Measurements from ENCODE around the gene PRDM13.
"Not testable (repeated sequence)": the region's sequence is repeated elsewhere in the genome, so short reads cannot be mapped to it uniquely, and the experiment has no call there.

The PRDM13 gene

DNA sequence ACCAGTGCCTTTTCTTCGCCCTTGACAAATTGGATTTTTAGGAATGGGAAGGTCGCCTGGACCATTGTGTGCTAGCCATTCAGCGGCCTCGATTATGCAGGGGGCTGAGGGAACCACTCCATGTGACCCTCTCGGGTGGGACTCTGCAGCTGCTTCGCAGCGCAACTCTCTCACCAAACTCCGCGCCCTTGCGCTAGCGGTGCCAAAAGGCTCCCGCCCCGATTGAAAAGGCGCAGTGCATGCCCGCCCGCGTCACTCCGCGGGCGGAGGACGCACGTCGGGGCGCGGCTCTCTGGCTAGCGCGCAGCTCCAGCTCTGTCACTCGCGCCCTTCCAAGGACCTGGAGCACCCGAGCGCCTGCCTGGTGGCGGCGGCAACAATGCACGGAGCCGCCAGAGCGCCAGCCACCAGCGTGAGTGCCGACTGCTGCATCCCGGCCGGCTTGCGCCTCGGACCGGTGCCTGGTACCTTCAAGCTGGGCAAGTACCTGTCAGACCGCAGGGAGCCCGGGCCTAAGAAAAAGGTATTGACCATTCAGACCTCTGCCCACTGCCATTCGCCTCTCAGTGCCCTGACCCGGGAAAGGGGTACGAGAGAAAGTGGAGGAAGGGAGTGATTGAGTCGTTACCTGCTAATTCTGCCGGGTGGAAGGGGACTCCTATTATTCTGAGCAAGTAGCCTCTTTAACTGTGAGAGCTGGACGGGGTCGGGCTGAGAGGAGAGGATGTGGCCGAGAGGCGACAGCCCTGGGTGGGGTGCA lies at the start of gene PRDM13:
Gene PRDM13 (plus strand): TSS at position 178 of the 760 bp plus-strand sequence. CDS start 202 bp downstream, at position 380.
- DNase-seq, result no peak

DNA sequence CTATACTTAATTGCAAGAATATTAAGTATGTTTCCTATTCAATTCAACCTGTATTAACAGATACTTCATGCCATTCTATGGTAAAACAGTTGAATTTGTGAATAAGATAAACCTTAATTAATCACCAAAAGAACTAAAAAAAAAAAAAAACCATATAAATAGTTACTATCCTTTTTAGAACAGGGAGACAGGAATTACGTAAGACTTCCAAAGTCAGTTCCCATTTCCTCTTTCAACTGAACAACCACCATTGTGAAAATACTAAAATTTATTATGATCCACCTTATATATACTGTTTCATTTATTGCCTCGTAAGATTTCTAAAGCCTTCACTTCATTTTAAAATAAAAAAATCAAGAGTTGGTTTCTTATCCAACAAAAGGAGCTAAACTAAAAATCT lies 47.6 kb upstream of the PRDM13 start:
- peak; percentile 52 for DNase-seq

- no peak for DNase-seq
Measured at GRCh38 chr6:99560668-99561067, 46.0 kb upstream of the PRDM13 start.

DNA sequence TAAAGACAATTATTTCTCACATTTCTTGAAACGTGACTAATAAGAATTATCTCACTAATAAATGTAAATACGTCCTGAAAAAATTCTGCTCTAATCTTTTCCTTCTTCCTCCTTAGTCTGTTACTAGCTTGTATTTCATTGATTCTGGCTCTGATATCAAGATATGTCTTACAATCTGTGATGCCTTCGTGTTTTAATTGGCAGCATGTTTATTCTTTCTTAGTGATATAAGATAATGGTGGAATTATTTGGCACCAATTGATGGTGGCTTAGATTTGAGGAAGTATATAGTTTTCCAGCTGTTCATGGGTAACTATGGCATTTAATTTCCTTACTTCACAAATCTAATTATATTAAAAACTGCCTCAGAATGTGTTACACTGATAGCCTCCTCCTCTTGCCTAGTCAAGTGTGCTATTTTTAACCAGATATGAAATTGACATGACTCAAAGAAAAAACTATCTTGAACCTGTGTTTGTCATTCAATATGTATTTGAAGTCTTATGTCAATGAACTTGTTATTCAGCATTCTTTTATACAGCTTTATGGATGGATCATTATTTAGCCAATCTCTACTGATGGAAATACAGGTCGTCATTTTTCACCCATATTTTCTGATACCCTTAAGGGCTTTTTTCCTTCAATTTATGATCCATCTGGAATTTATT lies 43.4 kb upstream of the PRDM13 start:
- DNase-seq, result no peak

DNA sequence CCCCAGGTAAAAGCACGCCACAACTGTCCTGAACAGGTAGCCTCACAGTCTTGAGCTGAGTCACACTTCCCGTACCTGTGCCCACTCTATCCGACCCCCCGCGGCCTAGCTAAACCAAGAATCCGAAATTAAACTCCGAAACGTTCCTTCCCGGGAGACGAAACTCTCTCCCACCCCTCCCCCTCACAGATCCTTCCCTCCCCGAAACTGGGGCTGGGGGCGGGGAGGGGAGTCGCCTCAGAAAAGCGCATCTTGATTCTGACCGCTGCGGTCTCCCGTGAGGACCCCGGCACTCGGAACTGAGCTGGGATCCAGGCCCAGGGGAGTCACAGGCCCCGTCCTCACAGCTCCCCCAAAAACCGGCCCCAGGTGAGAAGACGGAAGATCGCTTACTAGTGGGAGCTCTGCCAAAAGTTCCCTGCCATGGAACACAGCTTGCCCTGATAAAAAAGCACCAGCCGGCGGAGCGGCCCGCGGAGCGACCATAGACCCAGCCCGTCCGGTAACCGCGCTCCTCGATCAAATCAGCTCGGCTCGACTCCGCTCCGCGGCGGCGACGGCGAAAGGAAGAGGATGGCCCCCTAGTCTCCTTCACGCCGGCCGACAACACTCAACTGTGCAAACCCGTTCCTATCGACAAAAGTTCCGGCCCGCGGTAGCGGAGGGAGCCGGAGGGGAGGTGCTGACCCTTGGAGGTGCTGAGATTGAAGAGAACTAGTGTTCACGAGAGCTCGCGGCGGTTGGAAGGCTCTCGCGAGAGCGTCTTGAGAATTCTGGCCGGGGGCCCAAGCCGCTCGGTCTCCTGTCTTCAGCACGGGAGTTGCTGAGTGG lies 38.3 kb upstream of the PRDM13 start, which contains the start of gene CCNC:
Gene CCNC (minus strand): TSS at position 558 of the 831 bp plus-strand sequence. CDS start 133 bp downstream, at position 425.
- DNase-seq, result peak; percentile 87

GRCh38 chr6:99573980-99574617 lies 32.5 kb upstream of the PRDM13 start:
- no peak for DNase-seq

DNA sequence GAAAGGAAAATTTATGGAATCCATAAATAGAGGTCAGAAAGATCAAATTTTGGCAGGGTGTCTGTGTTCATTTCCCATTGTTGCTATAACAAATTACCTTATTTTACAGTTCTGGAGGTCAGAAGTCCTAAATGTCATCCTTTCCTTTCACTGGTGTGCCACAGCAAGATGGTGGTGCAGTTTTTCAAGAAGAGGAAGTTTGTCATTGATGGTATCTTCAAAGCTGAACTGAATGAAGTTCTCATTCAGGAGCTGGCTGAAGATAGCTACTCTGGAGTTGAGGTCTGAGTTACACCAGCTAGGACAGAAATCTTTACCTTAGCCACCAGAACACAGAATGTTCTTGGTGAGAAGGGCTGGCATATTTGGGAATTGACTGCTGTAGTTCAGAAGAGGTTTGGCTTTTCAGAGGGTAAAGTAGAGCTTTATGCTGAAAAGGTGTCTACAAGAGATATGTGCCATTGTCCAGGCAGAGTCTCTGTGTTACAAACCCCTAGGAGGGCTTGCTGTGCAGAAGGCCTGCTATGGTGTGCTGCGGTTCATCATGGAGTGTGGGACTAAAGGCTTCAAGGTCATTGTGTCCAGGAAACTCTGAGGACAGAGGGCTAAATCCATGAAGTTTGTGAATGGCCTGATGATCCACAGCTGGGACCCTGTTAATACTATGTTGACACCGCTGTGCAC lies 30.9 kb upstream of the PRDM13 start:
- no peak for DNase-seq

- no peak for DNase-seq
Measured at GRCh38 chr6:99579781-99580180, 26.9 kb upstream of the PRDM13 start.

DNA sequence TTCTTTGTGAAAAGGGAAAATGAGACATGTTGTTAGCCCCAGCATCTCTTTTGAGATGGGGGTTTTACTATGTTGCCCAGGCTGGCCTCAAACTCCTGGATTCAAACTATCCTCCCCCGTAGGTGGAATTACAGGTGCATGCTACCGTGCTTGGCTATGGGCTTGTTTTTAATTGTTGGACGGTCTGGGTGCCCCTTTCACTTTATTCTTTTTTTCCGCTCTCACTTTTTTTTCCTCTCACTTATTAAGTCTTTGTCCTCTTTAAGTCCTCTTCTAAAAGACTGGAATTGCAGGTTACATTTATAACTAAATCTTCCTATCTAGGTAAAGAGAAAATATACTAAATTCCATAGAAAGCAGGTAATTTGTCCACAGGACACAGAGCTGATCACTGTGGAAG lies 18.8 kb upstream of the PRDM13 start:
- DNase-seq, result no peak

DNA sequence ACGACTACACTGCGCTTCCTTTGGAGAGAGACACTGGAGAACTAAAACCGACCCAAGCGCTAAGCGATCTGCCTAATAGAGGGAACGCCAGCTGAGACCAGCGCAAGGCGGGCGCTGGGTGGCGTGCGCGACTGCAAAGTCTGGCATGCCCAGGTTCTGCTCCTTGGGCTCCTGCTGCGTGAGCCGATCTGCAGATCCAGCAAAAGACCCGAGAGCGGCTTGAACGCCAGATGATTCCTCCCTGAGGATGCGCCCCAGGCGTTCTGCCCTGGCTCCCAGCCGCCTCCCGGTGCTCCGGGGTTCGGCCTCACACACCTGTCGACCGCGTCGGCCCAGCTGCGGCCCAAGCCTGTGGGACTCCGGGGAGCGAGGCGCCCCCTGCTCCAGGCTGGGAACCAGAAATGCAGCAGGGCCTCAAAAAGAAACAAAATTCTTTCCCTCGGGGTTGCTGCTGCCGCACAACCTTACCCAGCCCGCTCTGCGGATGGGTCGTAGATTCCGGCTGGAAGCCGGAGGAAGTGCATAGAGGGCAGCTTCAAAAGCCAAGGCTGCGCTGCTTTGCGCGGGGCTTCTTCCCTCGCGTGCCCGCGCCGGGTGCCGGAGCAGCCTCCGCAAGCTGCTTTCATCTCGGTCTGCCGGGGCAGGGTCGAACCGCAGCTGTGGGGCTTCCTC lies 17.9 kb upstream of the PRDM13 start:
- peak; percentile 80 for DNase-seq

DNA sequence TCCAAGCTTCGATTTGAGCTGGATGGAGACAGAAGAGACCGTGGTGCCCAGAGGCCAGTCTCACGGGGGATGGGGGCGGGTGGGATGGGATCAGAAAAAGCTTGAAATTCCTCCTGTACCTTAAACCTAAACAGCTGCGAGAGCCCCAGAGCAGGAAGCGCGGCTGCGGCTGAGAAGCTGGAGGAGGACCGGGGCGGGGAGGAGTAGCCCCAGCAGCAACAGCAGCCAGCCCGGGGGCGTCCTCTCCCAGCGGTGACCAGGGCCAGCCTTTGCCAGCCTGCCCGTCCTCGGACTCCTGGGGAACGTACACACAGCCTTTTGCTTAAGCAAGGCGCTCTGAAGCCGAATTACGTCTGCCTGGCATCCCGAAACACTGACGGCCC lies 17.4 kb upstream of the PRDM13 start:
- DNase-seq, result no peak

DNA sequence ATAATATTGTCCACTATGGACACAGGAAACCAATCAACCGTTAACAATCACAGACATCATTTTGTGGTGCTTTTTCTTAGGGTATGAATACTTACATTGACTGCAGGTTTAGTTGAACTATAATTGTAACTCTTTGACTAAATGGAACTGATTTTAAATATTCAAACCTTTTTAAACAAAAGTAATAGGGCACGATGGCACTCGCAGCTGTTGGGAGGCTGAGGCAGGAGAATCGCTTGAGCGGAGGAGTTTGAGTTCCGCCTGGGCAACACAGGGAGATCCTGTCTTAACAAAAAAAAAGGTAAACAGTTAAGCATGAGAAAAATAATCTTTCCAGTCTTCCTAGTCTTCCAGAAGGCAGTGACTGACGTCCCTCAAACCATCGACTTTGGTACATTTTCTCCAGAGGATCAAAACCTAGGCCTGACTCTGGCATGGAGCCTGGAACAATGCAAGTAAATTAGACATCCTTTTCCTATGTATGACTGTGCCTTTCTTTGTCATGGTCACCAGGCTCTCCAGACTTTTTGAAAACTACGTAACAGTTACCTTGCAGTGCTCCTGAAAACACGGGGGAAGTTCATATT lies 16.6 kb upstream of the PRDM13 start:
- no peak for DNase-seq

- peak; percentile 63 for DNase-seq
Measured at GRCh38 chr6:99590728-99591672, 15.6 kb upstream of the PRDM13 start.

- no peak for DNase-seq
Measured at GRCh38 chr6:99591673-99592364, 14.8 kb upstream of the PRDM13 start.

DNA sequence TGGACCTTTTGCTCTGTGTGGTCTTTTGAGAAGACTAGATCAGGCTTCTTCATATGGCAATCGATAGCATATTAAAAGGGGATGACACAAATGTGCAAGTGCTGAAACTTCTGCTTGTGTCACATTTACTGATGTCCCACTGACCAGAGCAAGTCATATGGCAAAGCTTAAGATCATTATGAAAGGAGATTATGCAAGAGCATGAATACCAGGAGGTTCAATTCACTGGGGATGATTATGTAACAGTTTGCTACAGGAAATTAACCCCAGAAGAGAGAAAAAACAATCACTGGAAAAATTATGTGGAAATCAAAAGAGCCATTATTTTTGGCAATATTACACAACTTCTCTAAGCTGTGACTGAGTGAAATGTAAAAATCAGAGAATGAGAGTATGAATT lies 13.7 kb upstream of the PRDM13 start:
- peak; percentile 95 for DNase-seq

GRCh38 chr6:99594696-99595095 lies 11.9 kb upstream of the PRDM13 start:
- not testable (repeated sequence) for DNase-seq

- no peak for DNase-seq
Measured at GRCh38 chr6:99602520-99603420, 3.9 kb upstream of the PRDM13 start.

- peak; percentile 14 for DNase-seq
Measured at GRCh38 chr6:99603421-99604165, 3.0 kb upstream of the PRDM13 start.
